Right lobe of liver (tissue), 6 donors: ENCODE data around the gene HSP90AA1. TPM values are rescaled to one million over a fixed set of nuclear protein-coding genes. Genes with fewer than 3 reads are reported as not detected.

ENCODE experiments used
- ATAC-seq, 4 donors: fragments of 200-7000 bp; cut with Tn5 transposase; one replicate each; pipeline ENCODE4 v1.9.1; 2020; ENCODE audit warnings: mild to moderate bottlenecking in 4 of 4, moderate library complexity in 4 of 4
- DNase-seq, 3 donors: peaks; one replicate each; pipeline ENCODE4 v3.0.0-alpha.2; 2020
- H3K27ac ChIP-seq, 3 donors: fragments of 200-600 bp; one replicate each; pipeline ENCODE4 v1.8.0; 2022
- H3K27me3 ChIP-seq, 2 donors: fragments of 200-600 bp; one replicate each; pipeline ENCODE4 v1.8.0; 2022
- H3K36me3 ChIP-seq, 4 donors: fragments of 200-600 bp; sonication (generic) in 1 of 4; one replicate each; pipeline versions ENCODE4 v1.5.1 to v1.8.0; 2017 to 2022; ENCODE audit warnings: control low read depth in 1 of 4
- H3K4me1 ChIP-seq, 4 donors: fragments of 200-600 bp; sonication (generic) in 1 of 4; one replicate each; pipeline versions ENCODE4 v1.5.1 to v1.8.0; 2017 to 2022; ENCODE audit warnings: control low read depth in 1 of 4
- H3K4me3 ChIP-seq, 3 donors: fragments of 200-600 bp; one replicate each; pipeline ENCODE4 v1.8.0; 2022
- H3K9me3 ChIP-seq, 4 donors: fragments of 200-600 bp; sonication (generic) in 1 of 4; one replicate each; pipeline versions ENCODE4 v1.5.1 to v1.8.0; 2017 to 2022; ENCODE audit warnings: control low read depth in 1 of 4
- CTCF ChIP-seq, 4 donors: fragments of 200-600 bp in 3 of 4; fragments of 450-650 bp in 1 of 4; IDR thresholded peaks; one replicate each; pipeline versions ENCODE4 v1.5.1 to v1.8.0; 2016 to 2022; ENCODE audit warnings: antibody characterized with exemption in 4 of 4, mild to moderate bottlenecking in 2 of 4
- POLR2A ChIP-seq: fragments of 450-650 bp; IDR thresholded peaks from one replicate; pipeline ENCODE4 v1.6.1; 2017; ENCODE audit warnings: antibody characterized with exemption, mild to moderate bottlenecking
- WGBS: methylation state at CpG from one replicate; pipeline ENCODE4 v1.1.6; 2018; ENCODE audit warnings: low coverage, low lambda C conversion rate; ENCODE audit not compliant: insufficient coverage; ENCODE audit errors: missing lambda C conversion rate; 5-methylcytosine and 5-hydroxymethylcytosine counted together
- intact Hi-C, 2 donors: fragments of 100-400 bp; cut with DNase I; formaldehyde crosslinking; loops; one replicate each; pipeline versions ENCODE4 v1.11.2 to v1.14.1; 2022
- small RNA-seq, 2 experiments: library from RNA; depleted of rRNA; stranded (forward); fragments of <200 nt; gene quantifications; one replicate each; pipeline ENCODE3, GENCODE V24; 2016
- total RNA-seq, 6 experiments: library from RNA; depleted of rRNA in 2 of 6; stranded (reverse); fragments of >200 nt in 2 of 6; fragmentation: NEBNext Ultra II Directional in 3 of 6; extraction: Animal tissue kit (Norgen Biotek cat#: 25700) in 3 of 6; gene quantifications; one replicate each; pipeline versions ENCODE4 v1.1.0 to v1.2.4, GENCODE V29; 2016 to 2023
- donor health status: DM: no; HTN: yes; CAD: no.
- donor health status: DM: no; HTN: no; CAD: no.
- donor health status: DM: no; HTN: no; CAD: no.
- donor health status: DM: no; HTN: yes; CAD: no.
- donor health status: DM: no; HTN: yes; CAD: no.

Gene HSP90AA1
- total RNA-seq, 6 experiments from 2014 or later = 118 to 672 (median 325) TPM

- DNase-seq (no peak), ATAC-seq (no peak)
- Histone ChIP-seq H3K9me3 (no peaks in the 10 kb centered on the region), H3K27me3 (no peaks in the 10 kb centered on the region), H3K4me3 (no peak overlapping the region), H3K36me3 (peaks cover 10 to 99% (median 56%) of the 10 kb centered on the region in 4 donors), H3K4me1 (no peaks in the 10 kb centered on the region), H3K27ac (no peak overlapping the region)
- TF ChIP-seq CTCF (IDR thresholded peaks at IDR 0.05) = no peak
- TF ChIP-seq POLR2A = no peak
- 90% methylated on average over 4 of the region's 13 CpGs for WGBS
- intact Hi-C loops = no loop called here
Observed at GRCh38 chr14:102033241-102033640, 53.6 kb downstream of the HSP90AA1 start.

Small RNA genes within 50 kb of the gene (small RNA-seq; reads per million reads assigned to genes)
- 0 to 0.10 reads per million in 2 experiments for gene RN7SL472P

Other genes starting within 250 kb of the HSP90AA1 start
- gene DYNC1H1, start 122.5 kb downstream of the HSP90AA1 start, total RNA-seq = 100 to 1,000 TPM; 116 to 261 (median 161) TPM
- 10 to 100 TPM in 5 of 6 experiments, 1 to 10 TPM in 1; 6.3 to 14.7 (median 12.4) TPM for gene WDR20, start 52.9 kb upstream of the HSP90AA1 start, total RNA-seq
- 1 to 10 TPM; 2.7 to 4.7 (median 3.8) TPM for gene MOK, start 218.1 kb upstream of the HSP90AA1 start, total RNA-seq
- gene ZNF839, start 232.7 kb upstream of the HSP90AA1 start, total RNA-seq = 1 to 10 TPM; 3.6 to 8.7 (median 5.9) TPM